GM20000 (cell line): ENCODE data around the gene NME7.

Experiments
- DNase-seq: peaks from one replicate; pipeline ENCODE4 v3.0.0; 2012; ENCODE audit warnings: low spot score
- CTCF ChIP-seq: IDR thresholded peaks from 2 replicates; pipeline ENCODE4 v1.5.1; 2012; ENCODE audit warnings: mild to moderate bottlenecking, control low read depth; ENCODE audit errors: extremely low read depth, missing control alignments

The NME7 gene

GRCh38 chr1:169105434-169106094 is 262.0 kb downstream of the NME7 start:
- no peak for TF ChIP-seq CTCF

GRCh38 chr1:169105087-169105433 is 262.5 kb downstream of the NME7 start:
- TF ChIP-seq CTCF: no peak
- no peak for DNase-seq

More at GRCh38 chr1:169105434-169106094, 262.0 kb downstream of the NME7 start:
- peak; percentile 68 for DNase-seq

- TF ChIP-seq CTCF: no peak
- DNase-seq: no peak
Measured at GRCh38 chr1:169103480-169103893, 264.1 kb downstream of the NME7 start.

- no peak for TF ChIP-seq CTCF
- no peak for DNase-seq
Measured at GRCh38 chr1:169103002-169103401, 264.6 kb downstream of the NME7 start.

GRCh38 chr1:169102567-169102966 is 265.0 kb downstream of the NME7 start:
- DNase-seq: no peak
- no peak for TF ChIP-seq CTCF

GRCh38 chr1:169100651-169101088 is 266.9 kb downstream of the NME7 start:
- DNase-seq: no peak
- TF ChIP-seq CTCF: no peak

GRCh38 chr1:169100208-169100607 is 267.4 kb downstream of the NME7 start:
- TF ChIP-seq CTCF: no peak
- no peak for DNase-seq
